NOMO-1 treated with DMSO at 0.1 percent for 48 hours (cell line): ENCODE measurements around the gene ZNF536.

ENCODE experiments used
- DNase-seq: peaks from one replicate; lab custom pipeline; 2025; ENCODE audit not compliant: unreplicated experiment; lab: John Stamatoyannopoulos, UW

The ZNF536 gene

DNA sequence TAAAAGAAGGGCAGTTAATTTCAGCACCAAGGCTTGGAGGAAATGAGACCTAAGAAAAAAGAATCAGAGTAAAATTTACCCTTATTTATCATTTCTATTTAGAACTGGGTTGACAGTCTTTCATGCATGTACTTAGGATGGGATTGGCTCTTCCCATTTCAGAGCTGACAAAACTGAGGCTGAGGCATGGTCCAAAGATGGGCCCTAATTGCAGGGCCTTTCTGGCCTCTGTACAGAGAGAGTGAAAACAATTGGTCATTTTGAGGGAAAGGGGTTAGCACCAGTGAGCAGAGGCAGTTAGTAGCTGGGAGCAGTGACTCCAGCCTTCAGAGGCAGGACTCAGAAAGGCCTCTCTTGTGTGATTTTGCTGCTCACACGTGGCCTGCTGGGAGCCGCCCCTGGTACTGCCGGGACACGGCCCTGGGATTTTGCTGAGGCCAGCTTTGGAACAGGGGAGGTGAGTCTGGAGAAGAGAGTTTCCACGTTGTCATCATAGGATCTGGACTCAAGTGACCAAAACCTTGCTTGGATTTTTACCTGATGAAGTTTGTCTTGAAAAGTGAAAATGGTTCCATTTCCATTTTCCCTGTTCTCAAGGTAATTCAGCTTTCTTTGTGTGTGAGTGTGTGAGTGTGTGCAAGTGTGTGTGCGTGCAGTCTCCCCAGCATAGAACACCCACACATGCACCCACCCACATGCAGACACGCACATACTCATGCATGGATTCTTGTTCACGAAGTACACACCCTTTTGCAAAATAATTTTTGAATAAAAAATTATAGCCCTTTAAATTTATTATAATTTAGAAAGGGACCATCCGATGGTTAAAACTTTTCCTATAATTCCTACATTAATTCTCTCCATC lies at the start of gene ZNF536:
TSS of gene ZNF536 (plus strand) at position 425 of the 865 bp plus-strand sequence. CDS start 71,179 bp downstream, outside the sequence.
- DNase-seq, result no peak

GRCh38 chr19:30322641-30323320 lies 49.4 kb upstream of the ZNF536 start:
- no peak for DNase-seq

DNA sequence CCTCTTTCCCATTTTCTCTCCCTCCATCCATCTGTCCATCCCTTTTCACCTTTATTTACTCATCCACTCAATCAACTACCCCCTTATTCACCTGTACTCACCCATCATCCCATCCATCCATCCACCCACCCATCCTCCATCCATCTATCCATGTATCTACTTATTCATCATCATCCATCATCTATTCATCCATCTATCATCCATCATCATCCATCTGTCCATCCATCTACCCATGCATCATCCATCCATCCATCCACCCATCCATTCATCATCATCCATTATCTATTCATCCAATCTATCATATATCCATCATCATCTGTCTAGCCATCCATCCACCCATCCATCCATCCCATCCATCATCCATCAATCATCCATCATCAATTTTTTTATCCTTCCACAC lies 48.3 kb upstream of the ZNF536 start:
- no peak for DNase-seq

DNA sequence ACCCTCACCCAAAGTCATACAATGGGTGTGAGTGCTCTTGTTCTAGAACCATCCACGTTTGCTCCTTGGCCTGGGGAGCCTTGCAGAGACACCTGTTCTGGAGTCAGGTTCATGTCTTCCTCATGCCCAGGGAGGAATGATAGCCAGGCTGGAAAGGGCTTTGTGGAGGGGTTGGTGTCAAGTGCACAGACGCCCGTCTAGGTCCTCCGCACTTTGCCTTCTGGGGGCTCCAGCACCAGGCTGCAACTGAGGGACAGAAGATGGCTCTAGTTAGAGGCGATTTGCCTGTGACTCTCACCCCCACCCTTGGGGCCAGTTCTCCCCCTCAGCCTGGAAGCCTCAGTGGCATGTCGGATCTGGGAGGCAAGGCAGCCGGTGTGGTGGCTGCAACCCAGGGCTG lies 47.2 kb upstream of the ZNF536 start:
- no peak for DNase-seq

- DNase-seq, result no peak
Measured at GRCh38 chr19:30325676-30326392, 46.4 kb upstream of the ZNF536 start.

DNA sequence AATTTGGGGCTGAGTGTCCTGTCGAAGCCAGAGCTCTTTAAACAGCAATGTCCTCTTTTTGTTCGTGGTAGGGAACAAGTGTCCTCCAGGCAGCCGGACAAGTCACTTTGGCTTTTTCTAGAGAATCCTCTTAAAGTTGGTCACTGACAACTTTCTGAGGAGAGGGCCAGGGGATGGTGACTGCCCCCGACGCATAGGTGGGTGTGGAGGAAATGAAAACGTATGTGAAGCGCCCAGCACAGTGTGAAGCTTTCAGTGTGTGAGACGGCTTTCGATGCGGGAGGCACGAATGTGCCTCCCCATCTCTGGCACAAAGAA lies 45.8 kb upstream of the ZNF536 start:
- no peak for DNase-seq

DNA sequence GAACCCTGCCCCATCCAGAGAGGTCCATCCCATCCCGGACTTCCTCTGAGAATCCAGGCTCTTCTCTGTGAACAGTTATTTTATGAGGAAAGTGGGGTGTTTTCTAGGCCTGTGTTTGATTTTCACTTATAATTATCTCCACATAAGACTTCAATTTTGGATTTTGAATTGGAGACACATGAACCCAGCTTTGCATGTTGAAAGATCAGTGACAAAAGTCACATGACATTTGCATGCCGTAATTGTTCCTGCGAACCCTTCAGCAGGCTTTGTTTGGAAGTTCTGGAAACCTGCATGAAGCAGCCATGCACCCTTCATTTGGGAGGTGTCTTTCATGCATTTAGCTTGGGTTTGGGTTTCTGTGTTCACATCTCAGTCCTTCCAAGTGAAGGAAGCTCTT lies 44.9 kb upstream of the ZNF536 start:
- DNase-seq, result no peak

GRCh38 chr19:30328096-30328495 lies 44.1 kb upstream of the ZNF536 start:
- no peak for DNase-seq

- DNase-seq, result no peak
Measured at GRCh38 chr19:30330266-30330665, 41.9 kb upstream of the ZNF536 start.

- DNase-seq, result no peak
Measured at GRCh38 chr19:30332445-30333234, 39.5 kb upstream of the ZNF536 start.

DNA sequence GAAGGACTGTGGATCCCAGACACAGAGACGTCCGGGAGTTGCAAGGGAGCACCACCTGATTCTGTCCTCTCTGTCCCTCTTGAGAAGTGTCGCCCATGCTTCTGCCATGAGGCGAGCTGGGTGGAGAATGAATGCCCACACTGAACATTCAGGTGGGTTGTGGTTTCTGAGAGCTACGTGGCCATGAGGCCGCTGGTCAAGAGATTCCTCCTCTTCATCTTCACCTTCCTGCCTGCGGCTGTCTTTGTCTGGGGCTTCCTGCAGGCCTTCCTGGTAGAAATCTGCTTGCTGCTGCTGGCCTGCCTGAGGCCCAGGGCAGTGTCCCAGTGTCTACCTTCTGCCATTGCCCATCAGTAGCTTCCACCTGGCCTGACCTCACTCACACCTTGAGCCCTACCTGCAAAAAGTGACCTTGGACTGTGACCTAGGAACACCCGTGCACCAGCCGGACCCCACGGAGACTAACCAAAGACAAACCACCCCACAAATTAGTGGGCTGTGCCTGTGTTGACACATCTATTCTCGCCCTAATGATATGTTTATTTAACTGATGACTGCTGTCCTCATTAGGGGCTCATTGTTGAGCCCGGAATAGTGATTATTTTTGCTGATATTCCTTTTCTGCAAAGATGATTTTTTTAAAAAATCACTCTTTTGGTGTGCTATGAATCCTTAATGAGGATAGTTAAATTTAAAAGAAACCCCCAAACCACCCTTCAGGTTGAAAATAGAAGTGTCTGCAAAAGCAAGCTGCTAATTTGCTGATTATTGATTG lies 38.7 kb upstream of the ZNF536 start:
- DNase-seq, result no peak

DNA sequence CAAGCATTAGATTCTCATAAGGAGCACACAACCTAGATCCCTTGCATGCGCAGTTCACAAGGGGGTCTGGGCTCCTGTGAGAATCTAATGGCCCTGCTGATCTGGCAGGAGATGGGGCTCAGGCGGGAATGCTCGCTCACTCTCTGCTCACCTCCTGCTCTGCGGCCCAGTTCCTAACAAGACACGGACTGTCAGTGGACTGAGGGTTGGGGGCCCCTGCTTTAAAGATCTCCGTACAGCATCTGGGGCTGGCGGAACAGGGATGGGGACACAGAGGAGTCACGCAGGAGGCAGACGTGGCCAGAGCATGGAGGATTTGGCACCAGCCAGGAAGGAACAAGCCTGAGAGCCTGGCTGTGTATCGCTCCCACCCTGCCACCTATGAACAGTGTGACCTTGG lies 37.3 kb upstream of the ZNF536 start:
- DNase-seq, result no peak

- DNase-seq, result no peak
Measured at GRCh38 chr19:30335306-30335886, 36.8 kb upstream of the ZNF536 start.

- no peak for DNase-seq
Measured at GRCh38 chr19:30336290-30336689, 35.9 kb upstream of the ZNF536 start.

- no peak for DNase-seq
Measured at GRCh38 chr19:30338041-30338456, 34.1 kb upstream of the ZNF536 start.

DNA sequence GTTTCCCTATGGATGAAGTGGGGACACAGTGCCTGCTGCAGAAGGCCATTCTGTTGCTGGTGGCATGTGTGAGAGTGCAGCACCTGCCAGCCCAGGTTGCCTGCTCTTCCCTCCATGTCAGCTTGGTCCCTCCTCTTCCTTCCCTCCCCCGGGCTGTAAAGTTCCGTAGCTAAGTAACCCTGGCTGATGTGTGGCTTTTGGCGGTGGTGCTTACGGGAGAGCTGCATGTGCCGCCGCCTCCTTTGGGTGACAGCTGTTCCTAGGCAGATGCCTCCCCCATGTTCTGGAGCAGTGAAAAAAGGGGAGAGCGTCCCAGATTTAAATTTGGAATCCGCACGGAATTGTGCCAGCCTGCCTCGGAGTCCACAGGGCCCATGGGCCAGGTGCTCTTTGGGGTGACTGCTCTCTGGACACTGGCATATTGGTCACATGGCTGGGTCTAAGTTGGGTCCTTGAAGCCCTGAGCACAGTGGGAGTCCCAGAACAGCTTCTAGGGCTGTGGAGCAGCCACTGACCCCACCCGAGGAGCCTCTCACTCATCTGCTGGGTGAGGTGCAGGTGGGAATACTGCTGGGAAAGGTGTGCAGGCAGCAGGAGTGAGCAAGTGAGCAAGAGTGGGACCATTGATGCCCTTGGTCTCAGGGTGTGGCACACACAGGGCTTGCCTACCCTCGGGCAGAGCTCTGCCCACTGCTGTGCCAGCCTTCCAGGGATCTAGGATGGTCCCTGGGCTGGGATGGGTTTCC lies 33.1 kb upstream of the ZNF536 start:
- no peak for DNase-seq

DNA sequence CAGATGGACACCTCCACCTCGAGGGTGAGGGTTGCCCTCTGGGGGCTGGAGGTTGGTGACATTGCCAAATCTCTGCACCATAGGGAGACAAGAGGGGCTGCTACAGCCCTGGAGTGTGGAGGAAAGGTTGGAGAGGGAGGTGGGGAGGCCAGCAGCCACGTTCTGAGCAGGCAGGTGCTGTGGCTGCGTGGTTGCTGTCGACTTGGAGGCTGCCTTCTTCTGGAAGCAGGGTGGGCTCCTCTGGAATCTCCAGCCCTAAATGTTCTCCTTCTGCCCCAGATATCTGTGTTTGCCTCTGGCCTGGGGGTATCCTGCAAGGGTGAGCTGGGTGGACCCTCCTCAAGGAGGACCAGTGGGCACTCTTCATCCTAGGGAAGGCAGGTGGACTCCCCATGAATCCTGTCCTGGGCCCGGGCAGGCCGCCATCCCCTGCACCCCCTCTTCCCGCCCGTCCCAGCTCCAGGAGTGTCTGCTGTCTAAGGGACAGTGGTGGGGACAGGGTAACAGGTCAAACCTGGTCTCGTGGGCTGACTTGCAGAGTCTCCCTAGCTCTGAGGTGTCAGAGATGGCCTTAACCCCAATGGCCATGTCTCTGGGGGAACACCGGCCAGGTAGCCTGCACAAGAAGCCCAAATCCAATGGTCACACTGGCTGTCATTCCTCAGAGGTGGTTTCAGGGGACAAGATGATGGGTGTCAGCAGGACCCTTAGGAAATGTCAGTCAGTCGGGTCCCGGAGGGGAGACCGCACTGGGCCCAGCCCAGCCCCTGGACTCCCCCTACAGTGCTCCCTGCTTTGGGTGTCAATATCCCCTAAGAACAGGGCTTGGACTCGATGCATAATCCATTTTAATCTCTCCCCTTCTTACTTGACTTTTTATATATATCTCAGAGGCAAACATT lies 32.3 kb upstream of the ZNF536 start:
- DNase-seq, result no peak
